GM18868 (cell line): ENCODE results near the gene PRKCA.

ENCODE experiments used
- ATAC-seq: cut with Tn5 transposase; IDR thresholded peaks from one replicate; pipeline ENCODE4 v1.9.1; 2021; ENCODE audit warnings: mild to moderate bottlenecking, moderate library complexity; ENCODE audit not compliant: unreplicated experiment

PRKCA gene

GRCh38 chr17:66813296-66813695, 510.9 kb downstream of the PRKCA start:
- ATAC-seq = no peak

GRCh38 chr17:66814026-66814425, 511.6 kb downstream of the PRKCA start:
- no peak for ATAC-seq

GRCh38 chr17:66814570-66814969, 512.2 kb downstream of the PRKCA start:
- ATAC-seq = no peak

GRCh38 chr17:66817750-66818149, 515.3 kb downstream of the PRKCA start:
- no peak for ATAC-seq

GRCh38 chr17:66819466-66819865, 517.1 kb downstream of the PRKCA start:
- ATAC-seq = no peak

GRCh38 chr17:66822009-66822408, 519.6 kb downstream of the PRKCA start:
- no peak for ATAC-seq

GRCh38 chr17:66826856-66827255, 524.4 kb downstream of the PRKCA start:
- ATAC-seq = no peak

GRCh38 chr17:66829386-66829864, 527.0 kb downstream of the PRKCA start:
- no peak for ATAC-seq

GRCh38 chr17:66829883-66830282, 527.5 kb downstream of the PRKCA start:
- no peak for ATAC-seq

- no peak for ATAC-seq
Observed at GRCh38 chr17:66830451-66830850, 528.0 kb downstream of the PRKCA start.

GRCh38 chr17:66831383-66832210, 529.2 kb downstream of the PRKCA start:
- ATAC-seq = no peak

GRCh38 chr17:66833201-66833600, 530.8 kb downstream of the PRKCA start:
- ATAC-seq = no peak

- no peak for ATAC-seq
Observed at GRCh38 chr17:66834426-66834918, 532.1 kb downstream of the PRKCA start.

GRCh38 chr17:66834919-66835454, 532.6 kb downstream of the PRKCA start, which contains the start of gene CACNG5:
Gene CACNG5, plus strand, starts transcription at chr17:66835117. Its CDS starts 42,216 bp downstream, at chr17:66877333.
- no peak for ATAC-seq

- no peak for ATAC-seq
Observed at GRCh38 chr17:66835476-66835875, 533.1 kb downstream of the PRKCA start.

GRCh38 chr17:66836063-66837005, 533.9 kb downstream of the PRKCA start:
- ATAC-seq = no peak

GRCh38 chr17:66837226-66837625, 534.8 kb downstream of the PRKCA start:
- ATAC-seq = no peak

GRCh38 chr17:66837885-66838665, 535.7 kb downstream of the PRKCA start:
- no peak for ATAC-seq

GRCh38 chr17:66839616-66840015, 537.2 kb downstream of the PRKCA start:
- no peak for ATAC-seq

GRCh38 chr17:66840061-66840460, 537.6 kb downstream of the PRKCA start:
- no peak for ATAC-seq
